ENCODE measurements around the gene GRB2.
"Not testable (repeated sequence)": the region's sequence is repeated elsewhere in the genome, so short reads cannot be mapped to it uniquely, and the experiment has no call there.

GRB2 gene

GRCh38 chr17:75348386-75349012, 57.0 kb downstream of the GRB2 start:
- no peak for DNase-seq

GRCh38 chr17:75346906-75347305, 58.6 kb downstream of the GRB2 start:
- no peak for DNase-seq

- DNase-seq, result not testable (repeated sequence)
Measured at GRCh38 chr17:75346368-75346767, 59.1 kb downstream of the GRB2 start.

GRCh38 chr17:75345514-75346167, 59.8 kb downstream of the GRB2 start:
- no peak for DNase-seq

- DNase-seq, result no peak
Measured at GRCh38 chr17:75344666-75345065, 60.8 kb downstream of the GRB2 start.

- DNase-seq, result no peak
Measured at GRCh38 chr17:75342996-75343395, 62.5 kb downstream of the GRB2 start.

GRCh38 chr17:75341784-75342486, 63.5 kb downstream of the GRB2 start:
- no peak for DNase-seq

GRCh38 chr17:75340631-75341030, 64.8 kb downstream of the GRB2 start:
- no peak for DNase-seq

GRCh38 chr17:75339971-75340370, 65.5 kb downstream of the GRB2 start:
- DNase-seq, result no peak

GRCh38 chr17:75338335-75338734, 67.1 kb downstream of the GRB2 start:
- no peak for DNase-seq

- DNase-seq, result no peak
Measured at GRCh38 chr17:75335315-75335714, 70.2 kb downstream of the GRB2 start.

GRCh38 chr17:75334723-75335122, 70.8 kb downstream of the GRB2 start:
- DNase-seq, result no peak

- DNase-seq, result no peak
Measured at GRCh38 chr17:75331671-75332070, 73.8 kb downstream of the GRB2 start.

GRCh38 chr17:75327757-75328156, 77.7 kb downstream of the GRB2 start:
- no peak for DNase-seq

GRCh38 chr17:75326226-75326848, 79.1 kb downstream of the GRB2 start:
- no peak for DNase-seq

- DNase-seq, result no peak
Measured at GRCh38 chr17:75325827-75326225, 79.7 kb downstream of the GRB2 start.

GRCh38 chr17:75325348-75325747, 80.1 kb downstream of the GRB2 start:
- DNase-seq, result no peak

- no peak for DNase-seq
Measured at GRCh38 chr17:75321506-75321905, 84.0 kb downstream of the GRB2 start.

GRCh38 chr17:75319904-75320691, 85.4 kb downstream of the GRB2 start:
- no peak for DNase-seq

- DNase-seq, result no peak
Measured at GRCh38 chr17:75318615-75319222, 86.8 kb downstream of the GRB2 start.

GRCh38 chr17:75318211-75318610, 87.3 kb downstream of the GRB2 start:
- no peak for DNase-seq

GRCh38 chr17:75317671-75318070, 87.8 kb downstream of the GRB2 start:
- DNase-seq, result no peak

- no peak for DNase-seq
Measured at GRCh38 chr17:75316253-75316652, 89.2 kb downstream of the GRB2 start.
